ENCODE results near the gene PAPPA2. TPM values are rescaled to one million over a fixed set of nuclear protein-coding genes. Genes with fewer than 3 reads are reported as not detected.

PAPPA2 gene
- total RNA-seq, 1 donor from 2014 or later, result not detected

DNA sequence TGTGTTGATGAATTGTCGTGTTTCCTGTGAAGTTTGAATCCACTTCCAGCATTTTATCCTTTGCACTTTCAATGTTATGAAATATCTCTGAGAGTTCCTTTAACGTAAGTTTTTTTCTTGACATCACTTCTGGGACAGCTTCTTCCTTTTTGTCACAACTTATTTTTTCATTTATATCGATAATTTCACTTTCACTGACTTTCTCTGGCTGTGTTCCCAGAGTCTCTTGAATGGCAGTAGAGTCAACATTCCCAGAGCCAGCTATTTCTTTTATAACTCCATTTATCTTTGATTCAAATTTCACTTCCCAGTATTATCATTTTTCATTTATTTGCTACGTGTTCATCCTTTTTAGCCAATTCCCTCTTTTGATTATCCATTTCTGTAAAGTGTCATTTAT is 256.5 kb downstream of the PAPPA2 start:
- ATAC-seq (ENCODE audit: low read depth), result no peak
- TF ChIP-seq, protein P1, sequence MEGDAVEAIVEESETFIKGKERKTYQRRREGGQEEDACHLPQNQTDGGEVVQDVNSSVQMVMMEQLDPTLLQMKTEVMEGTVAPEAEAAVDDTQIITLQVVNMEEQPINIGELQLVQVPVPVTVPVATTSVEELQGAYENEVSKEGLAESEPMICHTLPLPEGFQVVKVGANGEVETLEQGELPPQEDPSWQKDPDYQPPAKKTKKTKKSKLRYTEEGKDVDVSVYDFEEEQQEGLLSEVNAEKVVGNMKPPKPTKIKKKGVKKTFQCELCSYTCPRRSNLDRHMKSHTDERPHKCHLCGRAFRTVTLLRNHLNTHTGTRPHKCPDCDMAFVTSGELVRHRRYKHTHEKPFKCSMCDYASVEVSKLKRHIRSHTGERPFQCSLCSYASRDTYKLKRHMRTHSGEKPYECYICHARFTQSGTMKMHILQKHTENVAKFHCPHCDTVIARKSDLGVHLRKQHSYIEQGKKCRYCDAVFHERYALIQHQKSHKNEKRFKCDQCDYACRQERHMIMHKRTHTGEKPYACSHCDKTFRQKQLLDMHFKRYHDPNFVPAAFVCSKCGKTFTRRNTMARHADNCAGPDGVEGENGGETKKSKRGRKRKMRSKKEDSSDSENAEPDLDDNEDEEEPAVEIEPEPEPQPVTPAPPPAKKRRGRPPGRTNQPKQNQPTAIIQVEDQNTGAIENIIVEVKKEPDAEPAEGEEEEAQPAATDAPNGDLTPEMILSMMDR (IDR thresholded peaks at IDR 0.05), result no peak
- H3K4me1 Mint-ChIP-seq, result no peaks in the 10 kb centered on the region
- CTCF ChIA-PET, result no interaction called here
- peaks cover 2% of the 10 kb centered on the region for H3K27me3 Mint-ChIP-seq
- H3K27ac Mint-ChIP-seq, result no peak overlapping the region
- H3K36me3 Mint-ChIP-seq (ENCODE audit: low read depth), result no peaks in the 10 kb centered on the region
- no peak for DNase-seq
- H3K4me3 Mint-ChIP-seq, result no peak overlapping the region
- intact Hi-C loops (cut with micrococcal nuclease), result no loop called here
- POLR2A ChIA-PET, result no interaction called here
- no peaks in the 10 kb centered on the region for H3K9me3 Mint-ChIP-seq

GRCh38 chr1:176720838-176721237 is 257.9 kb downstream of the PAPPA2 start:
- TF ChIP-seq, protein P1 (IDR thresholded peaks at IDR 0.05), result no peak
- Mint-ChIP-seq H3K36me3 (ENCODE audit: low read depth) (no peaks in the 10 kb centered on the region), H3K4me1 (no peaks in the 10 kb centered on the region), H3K4me3 (no peak overlapping the region), H3K9me3 (no peaks in the 10 kb centered on the region), H3K27me3 (peaks cover 2% of the 10 kb centered on the region), H3K27ac (no peak overlapping the region)
- ATAC-seq (ENCODE audit: low read depth) (no peak), DNase-seq (no peak)
- intact Hi-C loops (cut with micrococcal nuclease), result no loop called here
- POLR2A ChIA-PET, result no interaction called here
- CTCF ChIA-PET, result no interaction called here

DNA sequence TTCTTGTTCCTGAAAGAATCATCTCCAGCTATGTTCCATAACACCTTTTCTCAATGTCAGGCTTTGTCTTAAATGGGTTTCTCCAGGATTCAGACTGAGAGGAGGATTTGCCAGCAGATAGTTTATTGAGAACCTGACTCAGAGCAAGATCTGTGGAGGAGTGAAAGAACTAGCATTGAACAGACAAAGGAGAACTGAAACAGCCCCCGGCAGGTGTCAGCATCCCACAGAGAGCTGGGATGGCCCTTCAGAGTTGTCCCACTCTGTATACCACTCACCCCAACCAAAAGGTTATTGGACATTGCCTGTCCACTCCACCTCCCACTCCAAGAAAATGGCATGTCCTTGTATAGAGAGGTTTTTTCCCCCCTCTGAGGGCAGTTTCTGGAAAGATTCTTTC is 270.7 kb downstream of the PAPPA2 start:
- no peak overlapping the region for H3K4me3 Mint-ChIP-seq
- DNase-seq (no peak), ATAC-seq (ENCODE audit: low read depth) (no peak)
- TF ChIP-seq, protein P1 (IDR thresholded peaks at IDR 0.05), result no peak
- no peaks in the 10 kb centered on the region for H3K36me3 Mint-ChIP-seq (ENCODE audit: low read depth)
- intact Hi-C loops (cut with micrococcal nuclease), result no loop called here
- H3K27me3 Mint-ChIP-seq, result peaks cover 6% of the 10 kb centered on the region
- H3K9me3 Mint-ChIP-seq, result no peaks in the 10 kb centered on the region
- H3K27ac Mint-ChIP-seq, result no peak overlapping the region
- ChIA-PET POLR2A (no interaction called here), CTCF (no interaction called here)
- no peaks in the 10 kb centered on the region for H3K4me1 Mint-ChIP-seq

GRCh38 chr1:176735201-176735600 is 272.2 kb downstream of the PAPPA2 start:
- CTCF ChIA-PET, result no interaction called here
- ATAC-seq (ENCODE audit: low read depth), result no peak

GRCh38 chr1:176736015-176736414 is 273.0 kb downstream of the PAPPA2 start:
- TF ChIP-seq, protein P1 (IDR thresholded peaks at IDR 0.05), result no peak
- no peak overlapping the region for H3K4me3 Mint-ChIP-seq
- peaks cover 5% of the 10 kb centered on the region for H3K27me3 Mint-ChIP-seq
- DNase-seq (no peak), ATAC-seq (ENCODE audit: low read depth) (no peak)
- POLR2A ChIA-PET, result no interaction called here
- no peaks in the 10 kb centered on the region for H3K4me1 Mint-ChIP-seq
- no peak overlapping the region for H3K27ac Mint-ChIP-seq
- H3K9me3 Mint-ChIP-seq, result no peaks in the 10 kb centered on the region
- no peaks in the 10 kb centered on the region for H3K36me3 Mint-ChIP-seq (ENCODE audit: low read depth)
- CTCF ChIA-PET, result no interaction called here
- intact Hi-C loops (cut with micrococcal nuclease), result no loop called here

More at GRCh38 chr1:176735201-176735600, 272.2 kb downstream of the PAPPA2 start:
- H3K36me3 Mint-ChIP-seq (ENCODE audit: low read depth), result no peaks in the 10 kb centered on the region
- TF ChIP-seq, protein P1 (IDR thresholded peaks at IDR 0.05), result no peak
- DNase-seq, result no peak
- no peaks in the 10 kb centered on the region for H3K4me1 Mint-ChIP-seq
- no peaks in the 10 kb centered on the region for H3K9me3 Mint-ChIP-seq
- intact Hi-C loops (cut with micrococcal nuclease), result no loop called here
- H3K27me3 Mint-ChIP-seq, result peaks cover 9% of the 10 kb centered on the region
- POLR2A ChIA-PET, result no interaction called here
- H3K4me3 Mint-ChIP-seq, result no peak overlapping the region
- no peak overlapping the region for H3K27ac Mint-ChIP-seq
